DND-41 (cell line): Measurements from ENCODE around the gene SPATA46.

Experiments
- CTCF ChIP-seq: IDR thresholded peaks from 2 replicates; pipeline ENCODE4 v1.5.1; 2012; ENCODE audit warnings: borderline replicate concordance, low read length, moderate library complexity, mild to moderate bottlenecking; ENCODE audit not compliant: poor library complexity, severe bottlenecking; ENCODE audit errors: extremely low read depth
- EZH2 ChIP-seq: IDR thresholded peaks from 3 replicates; pipeline ENCODE4 v1.6.1; 2012; ENCODE audit warnings: borderline replicate concordance, low read depth, mild to moderate bottlenecking, moderate library complexity, low read length, inconsistent platforms; ENCODE audit not compliant: severe bottlenecking

GRCh38 chr1:162326559-162326958, 50.1 kb downstream of the SPATA46 start:
- TF ChIP-seq CTCF (no peak), EZH2 (no peak)
